H9 (cell line): Measurements from ENCODE around the gene TMEM114. TPM values are rescaled to one million over a fixed set of nuclear protein-coding genes. Genes with fewer than 3 reads are reported as not detected.

Experiments
- DNase-seq: peaks from one replicate; pipeline ENCODE4 v3.0.0-alpha.2; 2017
- H2AFZ ChIP-seq: one replicate; pipeline ENCODE4 v1.6.1; 2013; ENCODE audit warnings: mild to moderate bottlenecking, low read length, control low read depth, moderate library complexity
- H2AK5ac ChIP-seq: 2 replicates; pipeline ENCODE4 v1.6.1; 2013; ENCODE audit warnings: low read length, control low read depth, mixed read lengths; ENCODE audit not compliant: insufficient read length
- H2BK120ac ChIP-seq: one replicate; pipeline ENCODE4 v1.6.1; 2013; ENCODE audit warnings: low read depth, mild to moderate bottlenecking, low read length, control low read depth, inconsistent platforms; ENCODE audit not compliant: poor library complexity, severe bottlenecking
- H2BK12ac ChIP-seq: 2 replicates; pipeline ENCODE4 v1.6.1; 2013; ENCODE audit warnings: low read length, control low read depth, mixed read lengths, low read depth; ENCODE audit not compliant: insufficient read length
- H2BK15ac ChIP-seq: 2 replicates; pipeline ENCODE4 v1.6.1; 2013; ENCODE audit warnings: low read depth, low read length, control low read depth
- H2BK20ac ChIP-seq: one replicate; pipeline ENCODE4 v1.6.1; 2013; ENCODE audit warnings: low read depth, mild to moderate bottlenecking, low read length, control low read depth, inconsistent platforms; ENCODE audit not compliant: poor library complexity, severe bottlenecking
- H2BK5ac ChIP-seq: 2 replicates; pipeline ENCODE4 v1.6.1; 2013; ENCODE audit warnings: low read length, control low read depth, mixed read lengths; ENCODE audit not compliant: insufficient read length
- H3K14ac ChIP-seq: 2 replicates; pipeline ENCODE4 v1.6.1; 2013; ENCODE audit warnings: low read length, control low read depth; ENCODE audit not compliant: insufficient read depth
- H3K18ac ChIP-seq: 2 replicates; pipeline ENCODE4 v1.6.1; 2013; ENCODE audit warnings: low read depth, mild to moderate bottlenecking, mixed read lengths, low read length, control low read depth; ENCODE audit not compliant: insufficient read length
- H3K23ac ChIP-seq: 2 replicates; pipeline ENCODE4 v1.6.1; 2013; ENCODE audit warnings: low read length, control low read depth, mixed read lengths, low read depth; ENCODE audit not compliant: insufficient read length
- H3K23me2 ChIP-seq: 2 replicates; pipeline ENCODE4 v1.6.1; 2013; ENCODE audit warnings: low read depth, mild to moderate bottlenecking, mixed read lengths, low read length, control low read depth; ENCODE audit not compliant: insufficient read length, poor library complexity, severe bottlenecking
- H3K27ac ChIP-seq: 2 replicates; pipeline ENCODE4 v1.5.1; 2013; ENCODE audit warnings: low read length, control low read depth, mixed read lengths, low read depth; ENCODE audit not compliant: insufficient read length
- H3K27me3 ChIP-seq: 2 replicates; pipeline ENCODE4 v1.6.1; 2013; ENCODE audit warnings: low read length, control low read depth, inconsistent platforms; ENCODE audit not compliant: insufficient read depth
- H3K4ac ChIP-seq: 2 replicates; pipeline ENCODE4 v1.6.1; 2013; ENCODE audit warnings: low read depth, mild to moderate bottlenecking, control low read depth, inconsistent platforms, low read length, moderate library complexity
- H3K4me1 ChIP-seq: 2 replicates; pipeline ENCODE4 v1.6.1; 2013; ENCODE audit warnings: low read length, control low read depth, inconsistent platforms; ENCODE audit not compliant: insufficient read depth
- H3K4me2 ChIP-seq: 2 replicates; pipeline ENCODE4 v1.6.1; 2013; ENCODE audit warnings: low read length, control low read depth, mixed read lengths; ENCODE audit not compliant: insufficient read length, insufficient read depth
- H3K56ac ChIP-seq: 2 replicates; pipeline ENCODE4 v1.6.1; 2013; ENCODE audit warnings: low read depth, mild to moderate bottlenecking, mixed read lengths, low read length, control low read depth; ENCODE audit not compliant: insufficient read length
- H3K79me1 ChIP-seq: 2 replicates; pipeline ENCODE4 v1.6.1; 2013; ENCODE audit warnings: low read depth, mild to moderate bottlenecking, moderate library complexity, low read length, control low read depth, inconsistent platforms; ENCODE audit not compliant: insufficient read depth, poor library complexity, severe bottlenecking
- H3K79me2 ChIP-seq: 2 replicates; pipeline ENCODE4 v1.6.1; 2013; ENCODE audit warnings: low read length, control low read depth, inconsistent platforms; ENCODE audit not compliant: insufficient read depth
- H3K9ac ChIP-seq: 2 replicates; pipeline ENCODE4 v1.6.1; 2013; ENCODE audit warnings: low read length, control low read depth, mixed read lengths; ENCODE audit not compliant: insufficient read length; ENCODE audit errors: extremely low read depth
- H3K9me3 ChIP-seq: one replicate; pipeline ENCODE4 v1.6.1; 2013; ENCODE audit warnings: low read depth, low read length, inconsistent platforms; ENCODE audit not compliant: control insufficient read depth
- H3T11ph ChIP-seq: one replicate; pipeline ENCODE4 v1.6.1; 2013; ENCODE audit warnings: mild to moderate bottlenecking, low read length, control low read depth, inconsistent platforms
- H4K20me1 ChIP-seq: one replicate; pipeline ENCODE4 v1.6.1; 2013; ENCODE audit not compliant: control insufficient read depth, insufficient read length, insufficient read depth
- H4K5ac ChIP-seq: 2 replicates; pipeline ENCODE4 v1.6.1; 2013; ENCODE audit warnings: low read depth, mild to moderate bottlenecking, mixed read lengths, low read length, control low read depth; ENCODE audit not compliant: insufficient read length
- H4K8ac ChIP-seq: replicated peaks from 2 replicates; pipeline ENCODE4 v1.6.1; 2013; ENCODE audit warnings: low read length, control low read depth, mixed read lengths, low read depth; ENCODE audit not compliant: insufficient read length
- H4K91ac ChIP-seq: 2 replicates; pipeline ENCODE4 v1.6.1; 2013; ENCODE audit warnings: low read depth, mild to moderate bottlenecking, moderate library complexity, mixed read lengths, low read length, control low read depth; ENCODE audit not compliant: insufficient read length
- H3K27ac Mint-ChIP-seq, 3 experiments: 2 replicates in 2 of 3; 3 replicates in 1 of 3; pipeline ENCODE4 v1.8.0; 2020 to 2021; ENCODE audit warnings: mixed read lengths in 3 of 3, mild to moderate bottlenecking in 1 of 3, moderate library complexity in 1 of 3
- H3K27me3 Mint-ChIP-seq: 2 replicates; pipeline ENCODE4 v1.8.0; 2021; ENCODE audit warnings: low read depth, mild to moderate bottlenecking, moderate library complexity, mixed read lengths
- H3K36me3 Mint-ChIP-seq, 3 experiments: 2 replicates in 2 of 3; 3 replicates in 1 of 3; pipeline ENCODE4 v1.8.0; 2020 to 2021; ENCODE audit warnings: low read depth in 3 of 3, mixed read lengths in 3 of 3; ENCODE audit not compliant: insufficient read depth in 1 of 3
- H3K4me1 Mint-ChIP-seq, 2 experiments: 2 replicates each; pipeline ENCODE4 v1.8.0; 2020; ENCODE audit warnings: mixed read lengths in 2 of 2
- H3K4me3 Mint-ChIP-seq, 2 experiments: 2 replicates in 1 of 2; 3 replicates in 1 of 2; pipeline ENCODE4 v1.8.0; 2020 to 2021; ENCODE audit warnings: mild to moderate bottlenecking in 2 of 2, mixed read lengths in 2 of 2, moderate library complexity in 1 of 2
- H3K9me3 Mint-ChIP-seq, 2 experiments: 2 replicates in 1 of 2; 3 replicates in 1 of 2; pipeline ENCODE4 v1.8.0; 2020; ENCODE audit warnings: mild to moderate bottlenecking in 2 of 2, mixed read lengths in 2 of 2, moderate library complexity in 1 of 2
- CTCF ChIP-seq: fragments of 200-600 bp; sonication (generic); conservative IDR thresholded peaks from 3 replicates; pipeline ENCODE4 v1.8.0; 2021; ENCODE audit warnings: antibody characterized with exemption, mild to moderate bottlenecking
- WGBS: extraction: QIAGEN DNeasy Blood & Tissue Kit; methylation state at CpG from one replicate; pipeline ENCODE4 v1.1.7; 2013; ENCODE audit warnings: missing lambda C conversion rate, low lambda C conversion rate, mixed read lengths; ENCODE audit not compliant: insufficient read length; ENCODE audit errors: extremely low coverage; 5-methylcytosine and 5-hydroxymethylcytosine counted together
- total RNA-seq: library from RNA; stranded (reverse); gene quantifications from 2 replicates; pipeline ENCODE4 v1.2.1, GENCODE V29; 2021

Gene TMEM114
- total RNA-seq, 1 experiment from 2014 or later: 0.33 TPM

- no peak overlapping the region for H2BK20ac ChIP-seq
- H3K9me3 ChIP-seq: no peaks in the 10 kb centered on the region
- no peaks in the 10 kb centered on the region for H3K23me2 ChIP-seq
- no peak overlapping the region for H4K8ac ChIP-seq
- H3K18ac ChIP-seq: no peak overlapping the region
- Mint-ChIP-seq H3K9me3 (no peaks in the 10 kb centered on the region), H3K4me3 (no peak overlapping the region; a peak in 1 of 5 replicates), H3K4me1 (no peaks in the 10 kb centered on the region), H3K27ac (peak overlapping the region in 2 of 3 experiments; percentile 8 to 9; a peak in 2 of 7 replicates), H3K27me3 (no peaks in the 10 kb centered on the region), H3K36me3 (peaks cover 42 to 85% (median 77%) of the 10 kb centered on the region in 3 experiments)
- no peak overlapping the region for H2AK5ac ChIP-seq
- no peak overlapping the region for H2BK120ac ChIP-seq
- no peak overlapping the region for H3K4me2 ChIP-seq
- H3K27ac ChIP-seq: no peak overlapping the region
- H3K79me2 ChIP-seq: no peaks in the 10 kb centered on the region
- no peak overlapping the region for H2BK15ac ChIP-seq
- no peaks in the 10 kb centered on the region for H3K79me1 ChIP-seq
- no peak overlapping the region for H2BK5ac ChIP-seq
- no peak overlapping the region; the same call in 1 of the 2 replicates for H3K14ac ChIP-seq
- no peaks in the 10 kb centered on the region for H4K20me1 ChIP-seq
- no peak overlapping the region for H2AFZ ChIP-seq
- WGBS: no CpG with 5 or more reads among the region's 15 CpGs
- H3K27me3 ChIP-seq: no peaks in the 10 kb centered on the region
- H3K4me1 ChIP-seq: no peaks in the 10 kb centered on the region
- no peak overlapping the region for H3K4ac ChIP-seq
- H3K23ac ChIP-seq: no peak overlapping the region
- H3K56ac ChIP-seq: no peak overlapping the region
- no peak for TF ChIP-seq CTCF
- no peak for DNase-seq
- no peak overlapping the region for H3T11ph ChIP-seq
- no peak overlapping the region for H2BK12ac ChIP-seq
- H4K5ac ChIP-seq: no peak overlapping the region
- H4K91ac ChIP-seq: no peak overlapping the region
- no peak overlapping the region for H3K9ac ChIP-seq
Observed at GRCh38 chr16:8631818-8632465, 41.6 kb upstream of the TMEM114 start.
